H1 (cell line): ENCODE data around the gene XPNPEP2. TPM values are rescaled to one million over a fixed set of nuclear protein-coding genes. Genes with fewer than 3 reads are reported as not detected.

Experiments
- BCL11A ChIP-seq, 2 experiments: IDR thresholded peaks; one replicate each; pipeline ENCODE4 v1.6.1; 2011; ENCODE audit warnings: low read depth in 2 of 2, low read length in 2 of 2, mild to moderate bottlenecking in 2 of 2
- CREB1 ChIP-seq: IDR thresholded peaks from 2 replicates; pipeline ENCODE4 v1.6.1; 2012; ENCODE audit warnings: inconsistent platforms
- HDAC2 ChIP-seq, 2 experiments: fragments of 300-600 bp in 1 of 2; sonication (generic) in 1 of 2; IDR thresholded peaks; 2 replicates each; pipeline ENCODE4 v1.6.1; 2011 to 2012; ENCODE audit warnings: low read depth in 2 of 2, low read length in 2 of 2, mild to moderate bottlenecking in 2 of 2, moderate library complexity in 2 of 2, borderline replicate concordance in 1 of 2, inconsistent platforms in 1 of 2
- NANOG ChIP-seq: IDR thresholded peaks from 2 replicates; pipeline ENCODE4 v1.6.1; 2011; ENCODE audit warnings: low read length, low read depth, mild to moderate bottlenecking, inconsistent platforms; ENCODE audit not compliant: insufficient read depth, poor library complexity, severe bottlenecking
- polyA plus RNA-seq, 7 experiments: library from polyadenylated mRNA; depleted of rRNA in 3 of 7; stranded (reverse) in 5 of 7; unstranded in 2 of 7; fragments of >200 nt in 5 of 7; fragments of 200-250 nt in 2 of 7; gene quantifications; 1 replicate in 5 of 7; 2 replicates in 1 of 7; 4 replicates in 1 of 7; pipeline versions ENCODE4 v1.2.1 to v1.2.3, GENCODE V29; 2011 to 2013; ENCODE audit warnings: missing spikeins in 2 of 7, mixed read lengths in 2 of 7
- total RNA-seq: library from RNA; stranded (reverse); fragmentation: NEBNext Ultra II Directional; extraction: Animal tissue kit (Norgen Biotek cat#: 25700); gene quantifications from 2 replicates; pipeline ENCODE4 v1.2.1, GENCODE V29; 2021
- TF ChIP-seq, protein P1 (sequence below): fragments of 300-600 bp; sonication (generic); IDR thresholded peaks from 2 replicates; pipeline ENCODE4 v1.7.1; 2012; ENCODE audit warnings: low read length, moderate library complexity, mild to moderate bottlenecking, inconsistent platforms; ENCODE audit not compliant: insufficient replicate concordance
- TF ChIP-seq, protein P2 (sequence below): IDR thresholded peaks from 2 replicates; pipeline ENCODE4 v1.6.1; 2012; ENCODE audit warnings: inconsistent platforms
- TF ChIP-seq, protein P3 (sequence below): IDR thresholded peaks from 2 replicates; pipeline ENCODE4 v1.6.1; 2012; ENCODE audit warnings: inconsistent platforms

Gene XPNPEP2
- total and polyA plus RNA-seq, 2 of the 8 experiments (the other 6 are each of a cell fraction or from before 2014, with no cell fraction given), result 0.27 TPM; not detected in 1

DNA sequence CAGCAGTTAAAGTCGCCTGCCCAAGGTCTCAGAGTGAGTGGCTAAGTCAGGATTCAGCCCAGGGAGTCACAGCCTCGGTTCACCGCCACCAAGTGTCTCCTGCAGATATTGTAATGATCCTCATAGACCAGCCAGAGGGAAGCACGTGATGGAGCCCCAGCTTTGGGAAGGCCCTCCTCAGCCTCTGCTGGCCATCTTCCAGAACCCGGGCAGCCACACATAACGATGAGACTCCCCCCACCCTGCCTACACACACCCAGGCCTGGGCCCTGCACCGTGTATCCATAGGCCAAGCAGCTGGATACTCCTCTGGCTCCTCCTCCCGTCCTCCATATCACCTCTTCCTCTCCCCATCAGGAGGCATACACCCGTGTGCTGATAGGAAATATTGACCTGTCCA lies 21.4 kb downstream of the XPNPEP2 start (continued):
- TF ChIP-seq, protein P1, sequence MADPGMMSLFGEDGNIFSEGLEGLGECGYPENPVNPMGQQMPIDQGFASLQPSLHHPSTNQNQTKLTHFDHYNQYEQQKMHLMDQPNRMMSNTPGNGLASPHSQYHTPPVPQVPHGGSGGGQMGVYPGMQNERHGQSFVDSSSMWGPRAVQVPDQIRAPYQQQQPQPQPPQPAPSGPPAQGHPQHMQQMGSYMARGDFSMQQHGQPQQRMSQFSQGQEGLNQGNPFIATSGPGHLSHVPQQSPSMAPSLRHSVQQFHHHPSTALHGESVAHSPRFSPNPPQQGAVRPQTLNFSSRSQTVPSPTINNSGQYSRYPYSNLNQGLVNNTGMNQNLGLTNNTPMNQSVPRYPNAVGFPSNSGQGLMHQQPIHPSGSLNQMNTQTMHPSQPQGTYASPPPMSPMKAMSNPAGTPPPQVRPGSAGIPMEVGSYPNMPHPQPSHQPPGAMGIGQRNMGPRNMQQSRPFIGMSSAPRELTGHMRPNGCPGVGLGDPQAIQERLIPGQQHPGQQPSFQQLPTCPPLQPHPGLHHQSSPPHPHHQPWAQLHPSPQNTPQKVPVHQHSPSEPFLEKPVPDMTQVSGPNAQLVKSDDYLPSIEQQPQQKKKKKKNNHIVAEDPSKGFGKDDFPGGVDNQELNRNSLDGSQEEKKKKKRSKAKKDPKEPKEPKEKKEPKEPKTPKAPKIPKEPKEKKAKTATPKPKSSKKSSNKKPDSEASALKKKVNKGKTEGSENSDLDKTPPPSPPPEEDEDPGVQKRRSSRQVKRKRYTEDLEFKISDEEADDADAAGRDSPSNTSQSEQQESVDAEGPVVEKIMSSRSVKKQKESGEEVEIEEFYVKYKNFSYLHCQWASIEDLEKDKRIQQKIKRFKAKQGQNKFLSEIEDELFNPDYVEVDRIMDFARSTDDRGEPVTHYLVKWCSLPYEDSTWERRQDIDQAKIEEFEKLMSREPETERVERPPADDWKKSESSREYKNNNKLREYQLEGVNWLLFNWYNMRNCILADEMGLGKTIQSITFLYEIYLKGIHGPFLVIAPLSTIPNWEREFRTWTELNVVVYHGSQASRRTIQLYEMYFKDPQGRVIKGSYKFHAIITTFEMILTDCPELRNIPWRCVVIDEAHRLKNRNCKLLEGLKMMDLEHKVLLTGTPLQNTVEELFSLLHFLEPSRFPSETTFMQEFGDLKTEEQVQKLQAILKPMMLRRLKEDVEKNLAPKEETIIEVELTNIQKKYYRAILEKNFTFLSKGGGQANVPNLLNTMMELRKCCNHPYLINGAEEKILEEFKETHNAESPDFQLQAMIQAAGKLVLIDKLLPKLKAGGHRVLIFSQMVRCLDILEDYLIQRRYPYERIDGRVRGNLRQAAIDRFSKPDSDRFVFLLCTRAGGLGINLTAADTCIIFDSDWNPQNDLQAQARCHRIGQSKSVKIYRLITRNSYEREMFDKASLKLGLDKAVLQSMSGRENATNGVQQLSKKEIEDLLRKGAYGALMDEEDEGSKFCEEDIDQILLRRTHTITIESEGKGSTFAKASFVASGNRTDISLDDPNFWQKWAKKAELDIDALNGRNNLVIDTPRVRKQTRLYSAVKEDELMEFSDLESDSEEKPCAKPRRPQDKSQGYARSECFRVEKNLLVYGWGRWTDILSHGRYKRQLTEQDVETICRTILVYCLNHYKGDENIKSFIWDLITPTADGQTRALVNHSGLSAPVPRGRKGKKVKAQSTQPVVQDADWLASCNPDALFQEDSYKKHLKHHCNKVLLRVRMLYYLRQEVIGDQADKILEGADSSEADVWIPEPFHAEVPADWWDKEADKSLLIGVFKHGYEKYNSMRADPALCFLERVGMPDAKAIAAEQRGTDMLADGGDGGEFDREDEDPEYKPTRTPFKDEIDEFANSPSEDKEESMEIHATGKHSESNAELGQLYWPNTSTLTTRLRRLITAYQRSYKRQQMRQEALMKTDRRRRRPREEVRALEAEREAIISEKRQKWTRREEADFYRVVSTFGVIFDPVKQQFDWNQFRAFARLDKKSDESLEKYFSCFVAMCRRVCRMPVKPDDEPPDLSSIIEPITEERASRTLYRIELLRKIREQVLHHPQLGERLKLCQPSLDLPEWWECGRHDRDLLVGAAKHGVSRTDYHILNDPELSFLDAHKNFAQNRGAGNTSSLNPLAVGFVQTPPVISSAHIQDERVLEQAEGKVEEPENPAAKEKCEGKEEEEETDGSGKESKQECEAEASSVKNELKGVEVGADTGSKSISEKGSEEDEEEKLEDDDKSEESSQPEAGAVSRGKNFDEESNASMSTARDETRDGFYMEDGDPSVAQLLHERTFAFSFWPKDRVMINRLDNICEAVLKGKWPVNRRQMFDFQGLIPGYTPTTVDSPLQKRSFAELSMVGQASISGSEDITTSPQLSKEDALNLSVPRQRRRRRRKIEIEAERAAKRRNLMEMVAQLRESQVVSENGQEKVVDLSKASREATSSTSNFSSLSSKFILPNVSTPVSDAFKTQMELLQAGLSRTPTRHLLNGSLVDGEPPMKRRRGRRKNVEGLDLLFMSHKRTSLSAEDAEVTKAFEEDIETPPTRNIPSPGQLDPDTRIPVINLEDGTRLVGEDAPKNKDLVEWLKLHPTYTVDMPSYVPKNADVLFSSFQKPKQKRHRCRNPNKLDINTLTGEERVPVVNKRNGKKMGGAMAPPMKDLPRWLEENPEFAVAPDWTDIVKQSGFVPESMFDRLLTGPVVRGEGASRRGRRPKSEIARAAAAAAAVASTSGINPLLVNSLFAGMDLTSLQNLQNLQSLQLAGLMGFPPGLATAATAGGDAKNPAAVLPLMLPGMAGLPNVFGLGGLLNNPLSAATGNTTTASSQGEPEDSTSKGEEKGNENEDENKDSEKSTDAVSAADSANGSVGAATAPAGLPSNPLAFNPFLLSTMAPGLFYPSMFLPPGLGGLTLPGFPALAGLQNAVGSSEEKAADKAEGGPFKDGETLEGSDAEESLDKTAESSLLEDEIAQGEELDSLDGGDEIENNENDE, result no peak
- TF ChIP-seq BCL11A (IDR thresholded peaks at IDR 0.05; ENCODE audit: low read depth in 2 of 2, low read length in 2 of 2), result no peak
- no peak for TF ChIP-seq HDAC2 (IDR thresholded peaks at IDR 0.05; ENCODE audit: borderline replicate concordance in 1 of 2, low read depth in 2 of 2, low read length in 2 of 2)
- TF ChIP-seq, protein P2, sequence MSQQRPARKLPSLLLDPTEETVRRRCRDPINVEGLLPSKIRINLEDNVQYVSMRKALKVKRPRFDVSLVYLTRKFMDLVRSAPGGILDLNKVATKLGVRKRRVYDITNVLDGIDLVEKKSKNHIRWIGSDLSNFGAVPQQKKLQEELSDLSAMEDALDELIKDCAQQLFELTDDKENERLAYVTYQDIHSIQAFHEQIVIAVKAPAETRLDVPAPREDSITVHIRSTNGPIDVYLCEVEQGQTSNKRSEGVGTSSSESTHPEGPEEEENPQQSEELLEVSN, result no peak
- TF ChIP-seq CREB1, result no peak
- no peak for TF ChIP-seq NANOG
- TF ChIP-seq, protein P3, sequence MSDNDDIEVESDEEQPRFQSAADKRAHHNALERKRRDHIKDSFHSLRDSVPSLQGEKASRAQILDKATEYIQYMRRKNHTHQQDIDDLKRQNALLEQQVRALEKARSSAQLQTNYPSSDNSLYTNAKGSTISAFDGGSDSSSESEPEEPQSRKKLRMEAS, result no peak
- TF ChIP-seq, all 59 proteins: peak for 0
